Vagina (tissue), 2 donors: ENCODE measurements around the gene SURF6. TPM values are rescaled to one million over a fixed set of nuclear protein-coding genes. Genes with fewer than 3 reads are reported as not detected.

Source experiments
- DNase-seq, 2 donors: peaks; one replicate each; pipeline ENCODE4 v3.0.0-alpha.2; 2017; ENCODE audit errors: extremely low spot score in 2 of 2
- H3K27ac ChIP-seq: fragments of 200-600 bp; sonication (generic); one replicate; pipeline ENCODE4 v1.5.1; 2019
- H3K27me3 ChIP-seq: fragments of 200-600 bp; sonication (generic); one replicate; pipeline ENCODE4 v1.5.1; 2019
- H3K36me3 ChIP-seq, 2 donors: fragments of 200-600 bp; sonication (generic); one replicate each; pipeline ENCODE4 v1.5.1; 2017 to 2019
- H3K4me1 ChIP-seq: fragments of 200-600 bp; sonication (generic); one replicate; pipeline ENCODE4 v1.5.1; 2019
- H3K4me3 ChIP-seq, 2 donors: fragments of 200-600 bp; sonication (generic); 1 replicate in 1 of 2; 2 replicates in 1 of 2; pipeline ENCODE4 v1.5.1; 2016 to 2019
- H3K9me3 ChIP-seq: fragments of 200-600 bp; sonication (generic); one replicate; pipeline ENCODE4 v1.5.1; 2019
- CTCF ChIP-seq, 3 experiments: fragments of 450-650 bp in 2 of 3; fragments of 200-600 bp in 1 of 3; sonication (generic) in 1 of 3; IDR thresholded peaks; one replicate each; pipeline ENCODE4 v1.5.1; 2017 to 2019; ENCODE audit warnings: antibody characterized with exemption in 3 of 3, mild to moderate bottlenecking in 2 of 3, moderate library complexity in 2 of 3
- POLR2A ChIP-seq, 2 donors: fragments of 450-650 bp; IDR thresholded peaks; one replicate each; pipeline ENCODE4 v1.6.1; 2017; ENCODE audit warnings: antibody characterized with exemption in 2 of 2, mild to moderate bottlenecking in 2 of 2, moderate library complexity in 2 of 2
- POLR2AphosphoS5 ChIP-seq, 2 donors: sonication (generic); formaldehyde crosslinking; IDR thresholded peaks; one replicate each; pipeline ENCODE4 v1.9.0; 2017; ENCODE audit warnings: antibody characterized with exemption in 2 of 2, mild to moderate bottlenecking in 2 of 2, low read depth in 1 of 2; ENCODE audit not compliant: insufficient read depth in 1 of 2
- intact Hi-C: fragments of 100-400 bp; cut with DNase I; formaldehyde crosslinking; loops from one replicate; pipeline ENCODE4 v1.15.1; 2023
- total RNA-seq: library from RNA; depleted of rRNA; stranded (reverse); fragments of >200 nt; gene quantifications from one replicate; pipeline ENCODE4 v1.2.3, GENCODE V29; 2016

SURF6 gene
- total RNA-seq, 1 donor from 2014 or later = 12.8 TPM

GRCh38 chr9:133382507-133383141 lies 46.6 kb upstream of the SURF6 start:
- intact Hi-C loops = no loop called here
- no peak for DNase-seq
- no peak overlapping the region for H3K4me3 ChIP-seq
- H3K4me1 ChIP-seq = no peaks in the 10 kb centered on the region
- no peak for TF ChIP-seq CTCF (IDR thresholded peaks at IDR 0.05)
- TF ChIP-seq POLR2A (IDR thresholded peaks at IDR 0.05) = no peak
- TF ChIP-seq POLR2AphosphoS5 (IDR thresholded peaks at IDR 0.05; ENCODE audit: insufficient read depth in 1 of 2, low read depth in 1 of 2) = no peak
- no peak overlapping the region for H3K27ac ChIP-seq
- no peaks in the 10 kb centered on the region for H3K27me3 ChIP-seq
- H3K9me3 ChIP-seq = no peaks in the 10 kb centered on the region
- no peaks in the 10 kb centered on the region for H3K36me3 ChIP-seq

- H3K4me1 ChIP-seq = peaks cover 12% of the 10 kb centered on the region
- no peaks in the 10 kb centered on the region for H3K36me3 ChIP-seq
- H3K27ac ChIP-seq = no peak overlapping the region
- no peaks in the 10 kb centered on the region for H3K9me3 ChIP-seq
- intact Hi-C loops = no loop called here
- H3K4me3 ChIP-seq = no peak overlapping the region
- TF ChIP-seq POLR2A (IDR thresholded peaks at IDR 0.05) (no peak), POLR2AphosphoS5 (IDR thresholded peaks at IDR 0.05; ENCODE audit: insufficient read depth in 1 of 2, low read depth in 1 of 2) (no peak), CTCF (IDR thresholded peaks at IDR 0.05) (no peak)
- no peaks in the 10 kb centered on the region for H3K27me3 ChIP-seq
- no peak for DNase-seq
Observed at GRCh38 chr9:133380734-133381133, 44.7 kb upstream of the SURF6 start.

DNA sequence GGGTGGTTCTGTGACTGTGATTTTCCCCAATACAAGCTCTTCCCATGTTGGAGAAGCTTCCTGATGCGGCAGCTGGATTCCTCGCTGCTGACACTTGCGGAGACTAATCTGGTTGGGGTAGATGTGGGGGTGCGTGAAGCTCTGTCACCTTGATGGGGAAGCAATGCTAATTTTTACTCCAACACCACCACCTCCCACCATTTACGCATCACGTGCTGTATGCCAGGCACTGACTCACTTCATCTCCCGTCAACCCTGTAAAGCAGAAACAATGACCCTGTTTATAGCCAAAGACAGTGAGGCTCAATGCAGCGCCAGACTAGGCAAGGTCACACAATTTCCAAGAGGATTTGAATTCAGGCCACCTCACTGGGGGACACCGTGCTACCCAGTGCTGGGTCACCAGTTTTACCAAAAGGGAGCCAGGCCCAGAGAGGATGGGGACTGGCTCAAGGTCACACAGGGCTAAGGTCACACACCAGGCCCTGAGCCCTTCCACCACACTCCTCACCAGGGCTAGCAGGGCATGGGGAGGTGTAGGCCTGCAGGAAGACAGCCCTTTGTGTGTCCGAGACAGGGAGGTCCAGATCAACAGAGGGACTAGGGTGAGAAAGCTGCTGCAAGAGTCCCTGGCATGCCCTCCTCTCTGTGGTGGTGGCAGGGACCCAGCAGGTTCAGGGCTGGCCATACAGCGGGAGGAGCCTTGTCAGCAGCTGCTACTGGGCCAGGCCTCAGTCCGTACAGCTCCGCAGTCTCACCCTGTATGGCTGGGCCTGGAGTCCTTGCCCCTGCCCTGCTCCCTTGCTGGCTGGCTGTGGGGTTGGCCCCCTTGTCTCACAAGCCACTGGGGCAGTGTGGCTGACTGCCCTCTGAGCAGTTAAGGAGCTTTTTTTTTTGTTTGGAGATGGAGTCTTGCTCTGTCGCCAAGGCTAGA lies 43.4 kb upstream of the SURF6 start:
- no peaks in the 10 kb centered on the region for H3K36me3 ChIP-seq
- peaks cover 20% of the 10 kb centered on the region for H3K4me1 ChIP-seq
- DNase-seq = no peak
- intact Hi-C loops = loop anchor here (10.0 kb wide), 1 partner anchor 1775 kb away; no protein-coding TSS in a partner anchor
- no peaks in the 10 kb centered on the region for H3K9me3 ChIP-seq
- H3K27ac ChIP-seq = no peak overlapping the region
- no peak for TF ChIP-seq CTCF (IDR thresholded peaks at IDR 0.05)
- TF ChIP-seq POLR2AphosphoS5 (IDR thresholded peaks at IDR 0.05; ENCODE audit: insufficient read depth in 1 of 2, low read depth in 1 of 2) = no peak
- TF ChIP-seq POLR2A (IDR thresholded peaks at IDR 0.05) = no peak
- H3K27me3 ChIP-seq = no peaks in the 10 kb centered on the region
- H3K4me3 ChIP-seq = no peak overlapping the region

DNA sequence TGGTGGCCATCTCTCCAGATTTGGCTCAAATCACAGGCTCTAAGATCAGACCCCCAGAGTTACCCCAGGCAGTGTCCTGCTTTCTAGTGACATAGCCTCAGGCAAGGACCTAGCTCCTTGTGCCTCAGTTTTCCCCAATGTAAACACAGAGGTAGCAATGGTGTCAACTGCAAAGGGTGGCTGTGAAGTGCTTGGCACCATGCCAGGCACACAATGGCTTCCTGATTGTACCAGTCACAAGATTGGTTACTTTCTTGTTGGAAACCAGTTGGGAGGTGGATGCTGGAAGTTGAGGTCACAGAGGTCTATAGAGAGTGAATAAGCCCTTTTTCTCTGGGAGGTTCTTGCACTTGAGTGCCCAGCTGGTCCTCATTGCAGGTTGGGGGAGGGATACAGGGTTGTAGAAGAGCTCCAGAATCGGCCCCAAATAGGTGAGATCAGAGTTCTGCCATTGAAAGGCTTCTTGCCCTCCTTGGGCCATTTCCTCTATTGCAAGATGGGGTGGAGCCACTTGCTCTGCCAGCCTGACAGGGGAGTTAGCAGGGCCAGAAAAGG lies 42.5 kb upstream of the SURF6 start:
- no peak for DNase-seq
- H3K9me3 ChIP-seq = no peaks in the 10 kb centered on the region
- H3K27me3 ChIP-seq = no peaks in the 10 kb centered on the region
- H3K4me1 ChIP-seq = peaks cover 29% of the 10 kb centered on the region
- no peaks in the 10 kb centered on the region for H3K36me3 ChIP-seq
- no peak overlapping the region for H3K4me3 ChIP-seq
- TF ChIP-seq POLR2A (IDR thresholded peaks at IDR 0.05) (no peak), CTCF (IDR thresholded peaks at IDR 0.05) (no peak), POLR2AphosphoS5 (IDR thresholded peaks at IDR 0.05; ENCODE audit: insufficient read depth in 1 of 2, low read depth in 1 of 2) (no peak)
- intact Hi-C loops = loop anchor here (10.0 kb wide), 1 partner anchor 1774 kb away; no protein-coding TSS in a partner anchor
- H3K27ac ChIP-seq = no peak overlapping the region
